ENCODE data around the gene SH2D5. TPM values are rescaled to one million over a fixed set of nuclear protein-coding genes. Genes with fewer than 3 reads are reported as not detected.

Gene SH2D5
- total and polyA plus RNA-seq, 12 donors: 0.15 to 6.4 (median 0.20) TPM; not detected in 8

- ATAC-seq (no peak), DNase-seq (no peak)
- WGBS, 2 donors: 89 to 92% methylated on average over 17 of the region's 17 CpGs
- intact Hi-C loops (cut with DNase I): no loop called here
- TF ChIP-seq CTCF (IDR thresholded peaks at IDR 0.05): no peak
- H3K4me3 ChIP-seq: no peak overlapping the region
- peaks cover 0 to 44% (median 35%) of the 10 kb centered on the region in 7 donors for H3K27me3 ChIP-seq
- no peaks in the 10 kb centered on the region for H3K9me3 ChIP-seq
- no peak overlapping the region for H3K27ac ChIP-seq
- H3K36me3 ChIP-seq: no peaks in the 10 kb centered on the region
- peaks cover 2 to 10% (median 7%) of the 10 kb centered on the region in 9 donors for H3K4me1 ChIP-seq
These were observed 5.4 kb downstream of the SH2D5 start for GRCh38 chr1:20726932-20727745.

- Histone ChIP-seq H3K27ac (no peak overlapping the region), H3K4me3 (no peak overlapping the region), H3K27me3 (peaks cover 0 to 36% (median 29%) of the 10 kb centered on the region in 7 donors), H3K36me3 (no peaks in the 10 kb centered on the region), H3K9me3 (no peaks in the 10 kb centered on the region), H3K4me1 (peaks cover 0 to 4% (median 1%) of the 10 kb centered on the region in 9 donors)
- WGBS, 2 donors: 90 to 91% methylated on average over 25 of the region's 25 CpGs
- no peak for TF ChIP-seq CTCF (IDR thresholded peaks at IDR 0.05)
- DNase-seq: no peak
- no peak for ATAC-seq
- intact Hi-C loops (cut with DNase I): no loop called here
These were observed 6.2 kb downstream of the SH2D5 start for GRCh38 chr1:20726118-20726911.

GRCh38 chr1:20725189-20726117 lies 7.0 kb downstream of the SH2D5 start:
- ATAC-seq (no peak), DNase-seq (no peak)
- TF ChIP-seq CTCF (IDR thresholded peaks at IDR 0.05): no peak
- Histone ChIP-seq H3K9me3 (no peaks in the 10 kb centered on the region), H3K4me3 (no peak overlapping the region), H3K27ac (no peak overlapping the region), H3K27me3 (peaks cover 0 to 28% (median 20%) of the 10 kb centered on the region in 7 donors), H3K4me1 (no peaks in the 10 kb centered on the region), H3K36me3 (no peaks in the 10 kb centered on the region)
- WGBS, 2 donors: 77 to 78% methylated on average over 29 of the region's 29 CpGs
- intact Hi-C loops (cut with DNase I): no loop called here
